HG03354 (cell line): ENCODE data around the gene NGF.

ENCODE experiments used
- ATAC-seq: cut with Tn5 transposase; IDR thresholded peaks from one replicate; pipeline ENCODE4 v1.9.1; 2021; ENCODE audit warnings: mild to moderate bottlenecking; ENCODE audit not compliant: unreplicated experiment, poor library complexity, severe bottlenecking

Gene NGF

DNA sequence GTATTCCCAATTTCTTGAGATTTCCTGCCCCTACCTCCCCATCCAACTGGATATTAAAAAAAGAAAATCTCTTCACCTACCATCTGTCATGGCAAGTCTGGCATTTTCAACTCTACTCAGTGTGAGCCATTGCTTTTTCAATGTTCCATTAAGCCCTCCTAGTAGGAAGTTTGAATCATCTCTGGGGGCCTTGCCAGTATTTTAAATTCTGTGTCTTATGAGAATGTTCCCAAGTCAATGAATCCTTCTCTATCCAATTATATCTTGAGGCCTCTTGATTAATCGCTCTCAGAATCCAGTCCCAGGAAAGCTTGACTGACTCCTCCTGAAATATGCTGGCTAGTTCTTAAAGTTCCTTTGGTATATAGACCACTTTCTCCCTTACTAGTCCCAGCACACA, 91.5 kb downstream of the NGF start:
- no peak for ATAC-seq

DNA sequence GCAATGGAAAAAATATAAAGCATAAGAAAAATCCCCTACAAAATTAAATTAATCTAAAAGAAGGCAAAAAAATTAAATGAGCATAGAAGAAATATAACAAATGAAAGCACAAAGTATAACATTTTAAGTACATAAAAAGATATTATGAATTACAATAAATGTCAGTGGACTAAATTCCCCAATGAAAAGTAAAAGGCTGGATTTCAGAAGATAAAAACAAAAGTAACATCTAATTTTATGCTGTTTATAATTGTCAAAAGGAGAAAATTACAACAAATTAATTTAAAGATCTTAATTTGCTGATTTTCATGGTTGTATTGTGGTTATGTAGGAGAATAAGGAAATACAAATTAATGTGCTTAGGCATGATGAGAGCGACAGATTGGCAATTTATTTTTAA, 92.8 kb downstream of the NGF start:
- no peak for ATAC-seq

DNA sequence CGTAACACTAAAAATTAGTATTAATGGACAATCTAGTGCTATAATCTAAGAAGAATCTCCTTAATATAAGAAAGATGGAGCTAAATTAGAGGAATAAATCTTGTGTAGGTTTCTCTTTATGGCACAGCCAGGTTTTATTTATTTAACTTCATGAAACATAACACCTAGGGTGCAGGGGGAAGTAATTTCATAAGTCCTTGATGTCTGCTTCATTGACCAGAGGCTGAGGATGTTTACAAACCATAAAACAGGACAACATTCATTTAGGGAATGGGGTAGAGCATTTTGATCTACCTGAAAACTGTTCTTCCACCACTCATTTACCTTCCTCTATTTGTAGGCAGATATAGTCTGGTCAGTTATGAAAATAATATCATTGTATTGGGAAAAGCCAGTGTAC, 95.5 kb downstream of the NGF start:
- ATAC-seq = no peak

DNA sequence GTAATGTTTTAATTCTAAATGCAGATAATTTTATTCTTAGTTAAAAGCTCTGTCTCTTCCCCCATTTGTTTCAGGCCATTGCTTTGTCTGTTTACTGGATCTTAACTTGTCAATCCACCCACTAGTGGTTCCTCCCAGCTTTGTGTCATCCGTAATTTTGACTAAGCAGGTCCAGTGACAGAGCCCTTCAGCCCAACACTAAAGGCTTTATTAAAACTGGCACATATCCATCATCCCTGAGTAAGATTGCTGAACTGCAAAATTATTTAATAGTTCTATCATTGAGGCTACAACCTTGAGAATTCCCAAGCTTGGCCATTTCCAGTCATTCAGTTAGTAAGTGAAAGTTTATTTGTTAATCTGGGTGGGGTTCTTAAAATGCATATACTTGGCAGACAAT, 96.7 kb downstream of the NGF start:
- ATAC-seq = no peak

DNA sequence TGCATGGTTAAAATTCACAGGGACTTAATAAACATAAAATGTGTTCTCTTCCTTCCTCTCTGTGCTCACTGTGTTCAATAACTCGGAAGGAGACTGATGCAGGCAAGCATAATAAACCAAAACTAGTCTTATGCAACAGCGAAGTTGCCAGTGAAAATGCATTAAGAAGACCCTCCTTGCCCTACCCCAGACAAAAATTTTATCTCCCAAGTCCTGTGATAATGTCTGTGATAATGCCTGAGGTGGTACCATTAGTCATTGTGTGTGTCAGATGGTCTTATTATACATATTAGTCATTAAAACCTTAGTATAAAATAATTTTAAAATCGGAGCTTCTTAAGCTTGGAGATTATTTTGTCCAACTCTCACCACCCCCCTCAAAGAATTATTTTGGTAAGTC, 97.8 kb downstream of the NGF start:
- ATAC-seq = no peak

DNA sequence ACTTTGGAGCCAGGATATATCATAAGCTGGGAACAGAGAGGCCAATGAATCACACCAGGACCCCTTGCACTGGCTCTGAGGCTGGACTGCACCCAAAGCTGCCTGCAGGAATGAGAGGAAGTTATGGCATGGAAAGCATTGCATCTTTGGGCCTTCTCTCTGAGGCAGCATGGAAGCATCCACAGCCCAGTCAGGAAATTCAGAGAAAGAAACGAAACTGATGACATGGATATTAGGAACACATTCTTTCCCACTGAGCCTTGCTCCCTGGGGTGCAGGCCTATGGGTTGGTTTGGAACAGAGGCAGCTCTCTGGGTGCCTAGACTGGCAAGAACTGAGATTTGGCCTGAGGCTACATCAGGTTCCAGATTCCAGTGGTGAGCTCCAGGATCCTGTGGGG, 98.6 kb downstream of the NGF start:
- ATAC-seq = no peak

DNA sequence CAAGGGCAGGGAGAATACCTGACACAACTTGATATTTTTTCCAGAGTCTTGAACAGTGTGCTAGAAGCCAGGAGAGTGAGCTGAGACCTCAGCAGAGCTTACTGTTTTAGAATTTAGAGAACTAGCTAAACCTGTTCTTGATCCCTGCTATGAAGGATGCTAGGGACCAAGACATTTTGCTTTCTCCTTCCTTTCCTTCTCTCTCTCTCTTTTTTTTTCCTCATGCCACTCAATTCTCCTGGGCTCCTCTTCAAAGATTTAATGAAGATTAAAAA, 99.0 kb downstream of the NGF start:
- no peak for ATAC-seq

DNA sequence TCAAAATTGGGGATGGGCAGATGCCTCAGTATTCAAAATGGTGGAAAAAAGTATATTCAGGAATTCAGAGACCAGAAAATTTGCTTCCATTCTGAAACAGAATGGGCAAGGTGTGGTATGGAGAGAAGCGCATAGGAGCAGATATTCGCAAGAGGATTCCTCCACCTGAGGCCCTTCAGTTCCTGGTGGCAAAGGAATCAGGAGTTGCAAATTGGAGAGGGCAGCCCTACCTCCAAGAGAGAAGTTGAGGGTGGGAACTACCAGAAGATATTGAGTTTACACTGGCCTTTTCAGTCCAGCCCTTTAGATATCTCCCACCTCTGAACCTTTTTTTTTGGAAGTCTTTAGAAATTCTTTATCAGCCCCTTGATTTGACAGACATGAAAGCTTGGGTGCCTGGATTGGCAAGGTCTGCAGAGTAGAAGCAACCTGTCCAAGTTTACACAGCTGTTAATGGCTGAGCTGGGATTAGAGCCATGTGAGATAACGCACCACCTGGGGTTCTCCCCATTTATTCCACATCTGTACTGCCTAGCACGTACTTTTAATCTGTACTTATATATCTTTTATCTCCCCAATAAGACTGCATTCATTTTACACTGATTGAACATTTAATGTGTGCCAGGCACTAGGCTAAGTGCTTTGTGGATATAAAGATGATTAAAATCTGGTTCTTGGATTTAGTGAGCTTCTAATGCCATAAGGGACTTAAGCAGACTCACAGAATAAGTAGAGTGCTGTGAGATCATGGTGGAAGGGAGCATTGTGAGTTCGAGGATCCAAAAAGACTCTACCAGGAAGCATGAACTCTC, 99.5 kb downstream of the NGF start:
- ATAC-seq = no peak

DNA sequence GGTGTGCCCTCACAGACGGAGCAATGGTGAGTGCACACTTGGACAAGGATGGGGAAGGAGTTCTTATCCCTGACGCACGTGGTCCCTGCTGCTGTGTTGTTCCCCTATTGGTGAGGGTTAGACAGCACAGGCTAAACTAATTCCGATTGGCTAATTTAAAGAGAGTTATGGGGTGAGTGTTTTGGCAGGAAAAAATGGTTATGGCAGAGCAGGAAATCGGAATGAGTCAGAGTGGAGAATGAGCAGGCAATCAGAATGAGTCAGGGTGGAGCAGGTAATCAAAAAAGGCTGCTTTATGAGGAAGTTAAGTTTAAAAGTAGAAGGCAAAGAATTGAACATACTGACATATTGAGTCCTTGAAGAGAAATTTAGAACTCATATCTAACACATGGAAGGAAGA, 100.5 kb downstream of the NGF start:
- no peak for ATAC-seq

DNA sequence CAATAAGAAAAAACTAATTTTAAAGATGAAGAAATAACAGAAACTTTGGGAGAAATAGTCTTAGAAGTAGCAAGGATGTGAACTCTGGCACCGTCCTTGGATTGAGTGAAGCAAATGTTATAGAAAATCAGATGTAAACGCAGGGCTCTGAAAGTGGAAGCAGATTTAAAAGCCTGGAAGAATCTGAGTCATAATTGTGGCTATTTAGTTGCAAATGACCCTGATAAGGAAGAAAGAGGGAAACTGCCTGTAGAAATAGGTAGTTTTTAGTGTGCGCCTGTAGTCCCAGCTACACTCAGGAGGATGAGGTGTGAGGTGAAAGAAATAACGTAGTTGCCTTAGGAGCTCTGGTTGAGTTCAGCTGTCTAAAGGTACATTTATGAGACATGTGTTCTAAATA, 101.0 kb downstream of the NGF start:
- no peak for ATAC-seq
